Stomach (tissue), 9 donors: ENCODE results near the gene KCNK1. TPM values are rescaled to one million over a fixed set of nuclear protein-coding genes. Genes with fewer than 3 reads are reported as not detected.

Experiments
- DNase-seq, 2 donors: peaks; one replicate each; pipeline versions ENCODE4 v3.0.0 to v3.0.0-alpha.2; 2013 to 2019
- H3K27ac ChIP-seq, 5 donors: fragments of 200-600 bp in 4 of 5; sonication (generic) in 4 of 5; one replicate each; pipeline ENCODE4 v1.5.1; 2013 to 2019; ENCODE audit warnings: mild to moderate bottlenecking in 1 of 5, moderate library complexity in 1 of 5
- H3K27me3 ChIP-seq, 3 donors: fragments of 200-600 bp; sonication (generic); one replicate each; pipeline ENCODE4 v1.5.1; 2017 to 2019; ENCODE audit warnings: mixed run types in 1 of 3
- H3K36me3 ChIP-seq, 4 donors: fragments of 200-600 bp; sonication (generic); 1 replicate in 3 of 4; 2 replicates in 1 of 4; pipeline ENCODE4 v1.5.1; 2016 to 2019
- H3K4me1 ChIP-seq, 4 donors: fragments of 200-600 bp; sonication (generic); one replicate each; pipeline ENCODE4 v1.5.1; 2016 to 2019
- H3K4me3 ChIP-seq, 4 donors: fragments of 200-600 bp; sonication (generic) in 3 of 4; one replicate each; pipeline ENCODE4 v1.5.1; 2016 to 2019; ENCODE audit warnings: mild to moderate bottlenecking in 1 of 4
- H3K9me3 ChIP-seq, 4 donors: fragments of 200-600 bp; sonication (generic); one replicate each; pipeline ENCODE4 v1.5.1; 2016 to 2019
- CTCF ChIP-seq, 7 experiments: fragments of 450-650 bp in 4 of 7; fragments of 200-600 bp in 3 of 7; sonication (generic) in 3 of 7; IDR thresholded peaks; one replicate each; pipeline ENCODE4 v1.5.1; 2016 to 2019; ENCODE audit warnings: antibody characterized with exemption in 7 of 7, control low read depth in 2 of 7, mild to moderate bottlenecking in 1 of 7
- EP300 ChIP-seq: sonication (generic); formaldehyde crosslinking; IDR thresholded peaks from one replicate; pipeline ENCODE4 v1.6.1; 2017; ENCODE audit warnings: antibody characterized with exemption
- POLR2A ChIP-seq, 4 donors: fragments of 450-650 bp; IDR thresholded peaks; one replicate each; pipeline ENCODE4 v1.6.1; 2016; ENCODE audit warnings: antibody characterized with exemption in 4 of 4, control low read depth in 2 of 4, mild to moderate bottlenecking in 1 of 4, moderate library complexity in 1 of 4
- POLR2AphosphoS5 ChIP-seq, 3 donors: sonication (generic); formaldehyde crosslinking; IDR thresholded peaks; one replicate each; pipeline ENCODE4 v1.6.1; 2016; ENCODE audit warnings: antibody characterized with exemption in 3 of 3
- WGBS, 5 donors: extraction: QIAGEN DNeasy Blood & Tissue Kit in 3 of 5; methylation state at CpG; one replicate each; pipeline versions ENCODE4 v1.1.5 to v1.1.7; 2013 to 2018; 5-methylcytosine and 5-hydroxymethylcytosine counted together
- intact Hi-C: fragments of 100-400 bp; cut with DNase I; formaldehyde crosslinking; loops from one replicate; pipeline ENCODE4 v1.15.1; 2023; ENCODE audit warnings: low total_unique reads
- polyA plus RNA-seq, 3 donors: library from polyadenylated mRNA; stranded (reverse); fragments of 200-250 nt; gene quantifications; one replicate each; pipeline ENCODE4 v1.2.3, GENCODE V29; 2013
- total RNA-seq, 5 donors: library from RNA; depleted of rRNA; stranded (reverse); fragments of >200 nt; gene quantifications; one replicate each; pipeline versions ENCODE4 v1.1.0 to v1.2.3, GENCODE V29; 2014 to 2016
- donor health status: healthy with polysubstance abuse.
- donor health status: Bipolar disorder and iron deficiency.
- donor health status: healthy.

KCNK1 gene
- total and polyA plus RNA-seq, 8 donors = 4.1 to 52.5 (median 9.5) TPM

GRCh38 chr1:233689017-233689747 is 75.3 kb downstream of the KCNK1 start:
- WGBS, 5 donors = 75 to 87% (median 84%) methylated on average over 2 to 3 of the region's 3 CpGs
- H3K4me3 ChIP-seq = no peak overlapping the region
- intact Hi-C loops = no loop called here
- H3K4me1 ChIP-seq = peaks cover 0 to 12% (median 6%) of the 10 kb centered on the region in 4 donors
- DNase-seq = no peak
- TF ChIP-seq POLR2A (IDR thresholded peaks at IDR 0.05) = no peak
- TF ChIP-seq POLR2AphosphoS5 (IDR thresholded peaks at IDR 0.05) = no peak
- TF ChIP-seq EP300 = no peak
- no peak for TF ChIP-seq CTCF (IDR thresholded peaks at IDR 0.05)
- H3K27me3 ChIP-seq = no peaks in the 10 kb centered on the region
- no peaks in the 10 kb centered on the region for H3K9me3 ChIP-seq
- no peak overlapping the region for H3K27ac ChIP-seq
- no peaks in the 10 kb centered on the region for H3K36me3 ChIP-seq

DNA sequence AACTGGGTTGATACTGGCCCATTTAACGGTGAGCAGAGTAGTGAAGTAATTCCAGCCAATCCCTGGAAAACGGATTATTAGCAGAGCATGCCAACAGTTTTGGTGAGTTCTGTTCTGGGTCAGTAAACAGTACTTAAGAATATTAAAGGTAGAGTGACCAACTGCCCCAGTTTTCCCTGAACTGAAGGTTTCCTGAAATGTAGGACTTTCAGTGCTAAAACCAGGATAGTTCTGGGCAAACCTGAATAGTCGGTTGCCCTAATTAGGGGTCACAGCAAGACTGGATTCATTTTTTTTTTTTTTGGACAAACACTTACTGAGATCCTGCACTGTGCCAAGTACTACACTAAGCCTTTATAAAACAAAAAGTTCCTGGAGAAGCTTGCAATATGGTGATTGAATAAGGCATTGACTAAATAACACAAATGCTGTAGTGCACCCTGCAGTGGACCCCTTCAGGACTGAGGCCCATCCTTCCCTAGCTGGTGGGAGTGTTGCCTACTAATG is 75.9 kb downstream of the KCNK1 start:
- Histone ChIP-seq H3K9me3 (no peaks in the 10 kb centered on the region), H3K4me1 (peaks cover 0 to 12% (median 8%) of the 10 kb centered on the region in 4 donors), H3K27me3 (no peaks in the 10 kb centered on the region), H3K27ac (no peak overlapping the region), H3K36me3 (no peaks in the 10 kb centered on the region), H3K4me3 (no peak overlapping the region)
- DNase-seq = no peak
- TF ChIP-seq CTCF (IDR thresholded peaks at IDR 0.05) (no peak), EP300 (no peak), POLR2AphosphoS5 (IDR thresholded peaks at IDR 0.05) (no peak), POLR2A (IDR thresholded peaks at IDR 0.05) (no peak)
- 19 to 45% (median 29%) methylated on average over 3 of the region's 3 CpGs for WGBS, 5 donors
- intact Hi-C loops = no loop called here

- H3K27ac ChIP-seq = no peak overlapping the region
- no peaks in the 10 kb centered on the region for H3K36me3 ChIP-seq
- no peak for DNase-seq
- H3K27me3 ChIP-seq = no peaks in the 10 kb centered on the region
- intact Hi-C loops = no loop called here
- H3K9me3 ChIP-seq = no peaks in the 10 kb centered on the region
- no peak overlapping the region for H3K4me3 ChIP-seq
- H3K4me1 ChIP-seq = peaks cover 0 to 7% (median 0%) of the 10 kb centered on the region in 4 donors
- TF ChIP-seq CTCF (IDR thresholded peaks at IDR 0.05) (no peak), EP300 (no peak), POLR2A (IDR thresholded peaks at IDR 0.05) (no peak), POLR2AphosphoS5 (IDR thresholded peaks at IDR 0.05) (no peak)
Observed at GRCh38 chr1:233695901-233696300, 82.0 kb downstream of the KCNK1 start.

GRCh38 chr1:233700338-233700737 is 86.4 kb downstream of the KCNK1 start:
- 45 to 67% (median 49%) methylated on average over 2 of the region's 2 CpGs for WGBS, 5 donors
- H3K4me3 ChIP-seq = no peak overlapping the region
- no peak overlapping the region for H3K27ac ChIP-seq
- H3K9me3 ChIP-seq = no peaks in the 10 kb centered on the region
- no peak for TF ChIP-seq POLR2A (IDR thresholded peaks at IDR 0.05)
- TF ChIP-seq CTCF (IDR thresholded peaks at IDR 0.05) = no peak
- TF ChIP-seq EP300 = no peak
- no peak for TF ChIP-seq POLR2AphosphoS5 (IDR thresholded peaks at IDR 0.05)
- H3K36me3 ChIP-seq = no peaks in the 10 kb centered on the region
- H3K27me3 ChIP-seq = no peaks in the 10 kb centered on the region
- H3K4me1 ChIP-seq = peaks cover 0 to 16% (median 7%) of the 10 kb centered on the region in 4 donors
- intact Hi-C loops = no loop called here
- peak in 1 of 2 donors; percentile 32 for DNase-seq
